ENCODE measurements around the gene DNM1. TPM values are rescaled to one million over a fixed set of nuclear protein-coding genes. Genes with fewer than 3 reads are reported as not detected.

Gene DNM1
- total RNA-seq, 1 experiment from 2014 or later = 2.0 TPM

GRCh38 chr9:128296340-128297220 lies 93.4 kb downstream of the DNM1 start:
- BruUV-seq (replicated peaks) = no TSS peak
- Mint-ChIP-seq H3K4me1 (ENCODE audit: insufficient read depth, unreplicated experiment) (peaks cover 7% of the 10 kb centered on the region), H3K27ac (ENCODE audit: low read depth, unreplicated experiment) (no peak overlapping the region), H3K27me3 (ENCODE audit: insufficient read depth, unreplicated experiment) (no peaks in the 10 kb centered on the region), H3K36me3 (ENCODE audit: insufficient read depth, unreplicated experiment) (peaks cover 5% of the 10 kb centered on the region), H3K4me3 (ENCODE audit: unreplicated experiment) (no peak overlapping the region), H3K9me3 (ENCODE audit: unreplicated experiment) (no peaks in the 10 kb centered on the region)
- no peak for DNase-seq (ENCODE audit: unreplicated experiment)
- no peak for TF ChIP-seq CTCF (IDR thresholded peaks at IDR 0.05; ENCODE audit: unreplicated experiment)
- intact Hi-C loops (cut with micrococcal nuclease) = no loop called here
- POLR2A ChIA-PET = interaction anchor here (0.7 to 3.4 kb wide), 7 partner anchors 8 to 104 kb away, joined by 4 to 21 read pairs (median 7); partner anchors contain the start of genes SLC27A4 and URM1
- CTCF ChIA-PET = interaction anchor here (0.6 to 5.9 kb wide), 11 partner anchors 8 to 305 kb away, joined by 3 to 74 read pairs (median 4); no protein-coding TSS in a partner anchor

- H3K36me3 Mint-ChIP-seq (ENCODE audit: insufficient read depth, unreplicated experiment) = peaks cover 5% of the 10 kb centered on the region
- BruUV-seq (replicated peaks) = no TSS peak
- no peaks in the 10 kb centered on the region for H3K9me3 Mint-ChIP-seq (ENCODE audit: unreplicated experiment)
- CTCF ChIA-PET = interaction anchor here (0.6 to 5.9 kb wide), 3 partner anchors 8 to 46 kb away, joined by 3 to 74 read pairs (median 11); no protein-coding TSS in a partner anchor
- POLR2A ChIA-PET = interaction anchor here (0.6 to 3.4 kb wide), 6 partner anchors 9 to 517 kb away, joined by 3 to 21 read pairs (median 6); partner anchors contain the start of genes SLC27A4 and URM1
- no peak for DNase-seq (ENCODE audit: unreplicated experiment)
- no peaks in the 10 kb centered on the region for H3K27me3 Mint-ChIP-seq (ENCODE audit: insufficient read depth, unreplicated experiment)
- H3K27ac Mint-ChIP-seq (ENCODE audit: low read depth, unreplicated experiment) = no peak overlapping the region
- TF ChIP-seq CTCF (IDR thresholded peaks at IDR 0.05; ENCODE audit: unreplicated experiment) = no peak
- no peak overlapping the region for H3K4me3 Mint-ChIP-seq (ENCODE audit: unreplicated experiment)
- intact Hi-C loops (cut with micrococcal nuclease) = no loop called here
- peaks cover 7% of the 10 kb centered on the region for H3K4me1 Mint-ChIP-seq (ENCODE audit: insufficient read depth, unreplicated experiment)
Observed at GRCh38 chr9:128297221-128297773, 94.1 kb downstream of the DNM1 start.

GRCh38 chr9:128298535-128299482 lies 95.6 kb downstream of the DNM1 start:
- peaks cover 5% of the 10 kb centered on the region for H3K36me3 Mint-ChIP-seq (ENCODE audit: insufficient read depth, unreplicated experiment)
- TF ChIP-seq CTCF (IDR thresholded peaks at IDR 0.05; ENCODE audit: unreplicated experiment) = no peak
- ChIA-PET CTCF (interaction anchor here (0.6 to 5.9 kb wide), 8 partner anchors 38 to 115 kb away, joined by 3 to 74 read pairs (median 5); no protein-coding TSS in a partner anchor), POLR2A (interaction anchor here (0.6 to 2.3 kb wide), 3 partner anchors 9 to 386 kb away, joined by 3 to 12 read pairs (median 4); no protein-coding TSS in a partner anchor)
- intact Hi-C loops (cut with micrococcal nuclease) = no loop called here
- no peak for DNase-seq (ENCODE audit: unreplicated experiment)
- H3K4me3 Mint-ChIP-seq (ENCODE audit: unreplicated experiment) = no peak overlapping the region
- no peaks in the 10 kb centered on the region for H3K9me3 Mint-ChIP-seq (ENCODE audit: unreplicated experiment)
- H3K4me1 Mint-ChIP-seq (ENCODE audit: insufficient read depth, unreplicated experiment) = peaks cover 7% of the 10 kb centered on the region
- BruUV-seq (replicated peaks) = no TSS peak
- no peak overlapping the region for H3K27ac Mint-ChIP-seq (ENCODE audit: low read depth, unreplicated experiment)
- H3K27me3 Mint-ChIP-seq (ENCODE audit: insufficient read depth, unreplicated experiment) = no peaks in the 10 kb centered on the region
